H1 (cell line): ENCODE measurements around the gene TPRG1L. TPM values are rescaled to one million over a fixed set of nuclear protein-coding genes. Genes with fewer than 3 reads are reported as not detected.

Experiments
- polyA plus RNA-seq, 7 experiments: library from polyadenylated mRNA; depleted of rRNA in 3 of 7; stranded (reverse) in 5 of 7; unstranded in 2 of 7; fragments of >200 nt in 5 of 7; fragments of 200-250 nt in 2 of 7; gene quantifications; 1 replicate in 5 of 7; 2 replicates in 1 of 7; 4 replicates in 1 of 7; pipeline versions ENCODE4 v1.2.1 to v1.2.3, GENCODE V29; 2011 to 2013; ENCODE audit warnings: missing spikeins in 2 of 7, mixed read lengths in 2 of 7
- total RNA-seq: library from RNA; stranded (reverse); fragmentation: NEBNext Ultra II Directional; extraction: Animal tissue kit (Norgen Biotek cat#: 25700); gene quantifications from 2 replicates; pipeline ENCODE4 v1.2.1, GENCODE V29; 2021

TPRG1L gene
- total and polyA plus RNA-seq, 2 of the 8 experiments (the other 6 are each of a cell fraction or from before 2014, with no cell fraction given) = 21.7 to 22.3 TPM

Other genes with a start within 250 kb of the TPRG1L start
- 20.0 and 20.7 TPM in 2 replicates for gene ARHGEF16, start 170.3 kb upstream of the TPRG1L start, total RNA-seq
- 18.3 and 25.0 TPM in 2 replicates for gene ARHGEF16, start 170.3 kb upstream of the TPRG1L start, polyA plus RNA-seq (2011; rRNA removed)
- 13.2 and 14.8 TPM in 2 replicates for gene MEGF6, start 13.5 kb upstream of the TPRG1L start, total RNA-seq
- 4.1 and 9.5 TPM in 2 replicates for gene MEGF6, start 13.5 kb upstream of the TPRG1L start, polyA plus RNA-seq (2011; rRNA removed)
- 29.7 and 30.3 TPM in 2 replicates for gene WRAP73, start 25.1 kb downstream of the TPRG1L start, total RNA-seq
- gene WRAP73, start 25.1 kb downstream of the TPRG1L start, polyA plus RNA-seq (2011; rRNA removed) = 50.7 and 66.4 TPM in 2 replicates
- gene TP73, start 27.5 kb downstream of the TPRG1L start, total RNA-seq = 2.9 and 3.1 TPM in 2 replicates
- gene TP73, start 27.5 kb downstream of the TPRG1L start, polyA plus RNA-seq (2011; rRNA removed) = 2.6 and 4.2 TPM in 2 replicates
- not detected in 2 replicates for gene CCDC27, start 127.4 kb downstream of the TPRG1L start, total RNA-seq
- gene CCDC27, start 127.4 kb downstream of the TPRG1L start, polyA plus RNA-seq (2011; rRNA removed) = 0.15 and 0.17 TPM in 2 replicates
- 6.1 and 7.7 TPM in 2 replicates for gene SMIM1, start 147.7 kb downstream of the TPRG1L start, total RNA-seq
- 9.7 and 12.1 TPM in 2 replicates for gene SMIM1, start 147.7 kb downstream of the TPRG1L start, polyA plus RNA-seq (2011; rRNA removed)
- gene LRRC47, start 171.5 kb downstream of the TPRG1L start, total RNA-seq = 82.4 and 82.5 TPM in 2 replicates
- gene LRRC47, start 171.5 kb downstream of the TPRG1L start, polyA plus RNA-seq (2011; rRNA removed) = 38.3 and 47.1 TPM in 2 replicates
- gene CEP104, start 232.2 kb downstream of the TPRG1L start, total RNA-seq = 38.0 and 43.9 TPM in 2 replicates
- gene CEP104, start 232.2 kb downstream of the TPRG1L start, polyA plus RNA-seq (2011; rRNA removed) = 8.0 and 15.5 TPM in 2 replicates
- 9.2 and 11.9 TPM in 2 replicates for gene DFFB, start 232.5 kb downstream of the TPRG1L start, total RNA-seq
- gene DFFB, start 232.5 kb downstream of the TPRG1L start, polyA plus RNA-seq (2011; rRNA removed) = 6.5 and 8.6 TPM in 2 replicates